GM23338 (cell line): Measurements from ENCODE around the gene CTU2. TPM values are rescaled to one million over a fixed set of nuclear protein-coding genes. Genes with fewer than 3 reads are reported as not detected.

Experiments
- ATAC-seq: fragments of 200-7000 bp; cut with Tn5 transposase; 3 replicates; pipeline ENCODE4 v1.9.1; 2020
- DNase-seq: peaks from one replicate; pipeline ENCODE4 v3.0.0-alpha.2; 2015; ENCODE audit warnings: low spot score
- H2AFZ ChIP-seq: fragments of 200-600 bp; sonication (generic); 2 replicates; pipeline ENCODE4 v1.8.0; 2016; ENCODE audit warnings: antibody characterized with exemption, mild to moderate bottlenecking, moderate library complexity
- H3F3A ChIP-seq: fragments of 200-600 bp; sonication (generic); replicated peaks from 2 replicates; pipeline ENCODE4 v1.8.0; 2017; ENCODE audit warnings: antibody characterized with exemption, mixed run types, low read depth
- H3K27ac ChIP-seq: fragments of 200-600 bp; sonication (generic); 2 replicates; pipeline ENCODE4 v1.6.1; 2016; ENCODE audit warnings: low read depth
- H3K27me3 ChIP-seq: fragments of 200-600 bp; sonication (generic); 2 replicates; pipeline ENCODE4 v1.8.0; 2016; ENCODE audit warnings: mild to moderate bottlenecking, mixed run types, moderate library complexity; ENCODE audit not compliant: insufficient read depth
- H3K36me3 ChIP-seq: fragments of 200-600 bp; sonication (generic); 2 replicates; pipeline ENCODE4 v1.8.0; 2016; ENCODE audit warnings: mild to moderate bottlenecking; ENCODE audit not compliant: insufficient read depth
- H3K4me1 ChIP-seq: fragments of 200-600 bp; sonication (generic); 2 replicates; pipeline ENCODE4 v1.8.0; 2016; ENCODE audit warnings: mild to moderate bottlenecking, moderate library complexity; ENCODE audit not compliant: insufficient read depth
- H3K4me2 ChIP-seq: fragments of 200-600 bp; sonication (generic); 2 replicates; pipeline ENCODE4 v1.7.1; 2017; ENCODE audit warnings: mixed run types
- H3K4me3 ChIP-seq: fragments of 200-600 bp; sonication (generic); 2 replicates; pipeline ENCODE4 v1.6.1; 2016; ENCODE audit warnings: mixed run types
- H3K79me2 ChIP-seq: fragments of 200-600 bp; sonication (generic); replicated peaks from 2 replicates; pipeline ENCODE4 v1.8.0; 2017; ENCODE audit warnings: mild to moderate bottlenecking; ENCODE audit not compliant: insufficient read depth
- H3K9me2 ChIP-seq: fragments of 200-600 bp; sonication (generic); 2 replicates; pipeline ENCODE4 v1.8.0; 2017; ENCODE audit not compliant: insufficient read depth
- H4K20me1 ChIP-seq: fragments of 200-600 bp; sonication (generic); replicated peaks from 2 replicates; pipeline ENCODE4 v1.8.0; 2017; ENCODE audit warnings: mild to moderate bottlenecking; ENCODE audit not compliant: insufficient read depth
- H3K27ac Mint-ChIP-seq: 2 replicates; pipeline ENCODE4 v1.8.0; 2020; ENCODE audit warnings: inconsistent platforms, mild to moderate bottlenecking, moderate library complexity, mixed read lengths
- H3K27me3 Mint-ChIP-seq: 3 replicates; pipeline ENCODE4 v1.8.0; 2022; ENCODE audit warnings: low read depth, mild to moderate bottlenecking, moderate library complexity, mixed read lengths, inconsistent platforms; ENCODE audit not compliant: insufficient read depth, poor library complexity
- H3K36me3 Mint-ChIP-seq: 3 replicates; pipeline ENCODE4 v1.8.0; 2021; ENCODE audit warnings: low read depth, mild to moderate bottlenecking, inconsistent platforms, moderate library complexity, mixed read lengths
- H3K4me1 Mint-ChIP-seq: 3 replicates; pipeline ENCODE4 v1.8.0; 2020; ENCODE audit warnings: mild to moderate bottlenecking, inconsistent platforms, mixed read lengths
- H3K4me3 Mint-ChIP-seq: 3 replicates; pipeline ENCODE4 v1.8.0; 2021; ENCODE audit warnings: moderate library complexity, mild to moderate bottlenecking, inconsistent platforms, mixed read lengths
- H3K9me3 Mint-ChIP-seq: 3 replicates; pipeline ENCODE4 v1.8.0; 2020; ENCODE audit warnings: moderate library complexity, mild to moderate bottlenecking, inconsistent platforms, mixed read lengths
- EZH2 ChIP-seq: fragments of 200-600 bp; sonication (generic); IDR thresholded peaks from one replicate; pipeline ENCODE4 v1.8.0; 2017; ENCODE audit warnings: antibody characterized with exemption, mild to moderate bottlenecking, low read depth; ENCODE audit not compliant: unreplicated experiment
- EZH2phosphoT487 ChIP-seq: fragments of 200-600 bp; sonication (generic); IDR thresholded peaks from one replicate; pipeline ENCODE4 v1.8.1; 2018; ENCODE audit warnings: antibody characterized with exemption; ENCODE audit not compliant: unreplicated experiment
- JUNB ChIP-seq: IDR thresholded peaks from one replicate; pipeline ENCODE4 v1.6.1; 2016; ENCODE audit warnings: antibody characterized with exemption; ENCODE audit not compliant: unreplicated experiment
- NANOG ChIP-seq: IDR thresholded peaks from 2 replicates; pipeline ENCODE4 v1.6.1; 2016; ENCODE audit warnings: antibody characterized with exemption, borderline replicate concordance
- POLR2AphosphoS5 ChIP-seq: IDR thresholded peaks from 2 replicates; pipeline ENCODE4 v1.6.1; 2016; ENCODE audit warnings: antibody characterized with exemption, low read depth
- STAT1 ChIP-seq: IDR thresholded peaks from one replicate; pipeline ENCODE4 v1.6.1; 2016; ENCODE audit warnings: antibody characterized with exemption; ENCODE audit not compliant: unreplicated experiment
- ZNF114 ChIP-seq: fragments of 250-450 bp; sonication (Bioruptor Pico); IDR thresholded peaks from 2 replicates; pipeline ENCODE4 v1.5.0; 2020; ENCODE audit warnings: mild to moderate bottlenecking, moderate library complexity
- ZNF331 ChIP-seq: fragments of 250-450 bp; sonication (Bioruptor Pico); IDR thresholded peaks from 2 replicates; pipeline ENCODE4 v1.5.0; 2020; ENCODE audit warnings: low read depth, mild to moderate bottlenecking, moderate library complexity
- polyA plus RNA-seq: library from polyadenylated mRNA; unstranded; fragments of >200 nt; fragmentation: Nextera tagmentation; extraction: Ambion mirVana; gene quantifications from 2 replicates; pipeline ENCODE4 v1.2.1, GENCODE V29; 2016
- total RNA-seq: library from RNA; depleted of rRNA; stranded (reverse); fragments of >200 nt; shearing (Covaris generic); gene quantifications from 2 replicates; pipeline ENCODE4 v1.2.3, GENCODE V29; 2014
- TF ChIP-seq, protein P1 (sequence below): IDR thresholded peaks from one replicate; pipeline ENCODE4 v1.6.1; 2018; ENCODE audit warnings: antibody characterized with exemption; ENCODE audit not compliant: unreplicated experiment
- TF ChIP-seq, protein P2 (sequence below): IDR thresholded peaks from 2 replicates; pipeline ENCODE4 v1.6.1; 2016; ENCODE audit warnings: antibody characterized with exemption
- TF ChIP-seq, protein P3 (sequence below): fragments of 250-450 bp; sonication (Bioruptor Pico); IDR thresholded peaks from 2 replicates; pipeline ENCODE4 v1.5.0; 2020; ENCODE audit warnings: mild to moderate bottlenecking, moderate library complexity
- TF ChIP-seq, protein P4 (sequence below), 2 experiments: fragments of 200-600 bp in 1 of 2; sonication (generic) in 1 of 2; conservative IDR thresholded peaks; 2 replicates each; pipeline versions ENCODE4 v1.5.1 to v1.6.1; 2016 to 2017; ENCODE audit warnings: antibody characterized with exemption in 2 of 2, low read depth in 2 of 2, mild to moderate bottlenecking in 2 of 2, moderate library complexity in 1 of 2

CTU2 gene
- total and polyA plus RNA-seq, 2 experiments from 2014 or later = 22.3 to 25.7 TPM

DNA sequence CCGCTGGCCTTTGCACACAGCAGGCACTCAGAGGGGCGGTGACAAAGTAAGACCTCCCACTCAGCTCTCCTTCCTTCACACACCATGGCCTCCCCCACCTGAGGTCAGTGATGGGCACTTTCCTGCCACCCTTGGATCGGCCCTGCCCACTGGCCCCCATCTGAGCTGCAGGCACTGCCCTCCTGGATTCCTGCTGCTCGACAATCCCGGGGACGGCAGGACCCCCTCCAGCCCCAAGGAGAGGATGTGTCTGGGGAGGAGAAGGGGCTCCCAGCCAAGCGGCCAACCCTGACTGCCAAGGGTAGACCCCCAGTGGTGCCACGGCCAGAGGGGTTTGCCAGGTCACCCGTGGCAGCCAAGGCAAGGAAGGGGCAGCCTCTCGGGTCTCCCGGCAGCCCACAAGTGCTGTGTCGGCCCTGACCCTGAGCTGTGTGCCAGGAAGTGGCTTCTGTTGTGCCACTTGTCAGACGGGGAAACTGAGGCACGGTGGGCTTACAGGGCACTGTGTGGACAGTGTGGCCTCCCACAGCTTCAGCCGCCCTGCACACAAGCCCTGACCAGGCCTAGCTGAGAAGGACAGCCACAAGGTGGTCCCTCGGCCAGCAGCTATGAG lies 56.1 kb downstream of the CTU2 start (continued):
- TF ChIP-seq, protein P1, sequence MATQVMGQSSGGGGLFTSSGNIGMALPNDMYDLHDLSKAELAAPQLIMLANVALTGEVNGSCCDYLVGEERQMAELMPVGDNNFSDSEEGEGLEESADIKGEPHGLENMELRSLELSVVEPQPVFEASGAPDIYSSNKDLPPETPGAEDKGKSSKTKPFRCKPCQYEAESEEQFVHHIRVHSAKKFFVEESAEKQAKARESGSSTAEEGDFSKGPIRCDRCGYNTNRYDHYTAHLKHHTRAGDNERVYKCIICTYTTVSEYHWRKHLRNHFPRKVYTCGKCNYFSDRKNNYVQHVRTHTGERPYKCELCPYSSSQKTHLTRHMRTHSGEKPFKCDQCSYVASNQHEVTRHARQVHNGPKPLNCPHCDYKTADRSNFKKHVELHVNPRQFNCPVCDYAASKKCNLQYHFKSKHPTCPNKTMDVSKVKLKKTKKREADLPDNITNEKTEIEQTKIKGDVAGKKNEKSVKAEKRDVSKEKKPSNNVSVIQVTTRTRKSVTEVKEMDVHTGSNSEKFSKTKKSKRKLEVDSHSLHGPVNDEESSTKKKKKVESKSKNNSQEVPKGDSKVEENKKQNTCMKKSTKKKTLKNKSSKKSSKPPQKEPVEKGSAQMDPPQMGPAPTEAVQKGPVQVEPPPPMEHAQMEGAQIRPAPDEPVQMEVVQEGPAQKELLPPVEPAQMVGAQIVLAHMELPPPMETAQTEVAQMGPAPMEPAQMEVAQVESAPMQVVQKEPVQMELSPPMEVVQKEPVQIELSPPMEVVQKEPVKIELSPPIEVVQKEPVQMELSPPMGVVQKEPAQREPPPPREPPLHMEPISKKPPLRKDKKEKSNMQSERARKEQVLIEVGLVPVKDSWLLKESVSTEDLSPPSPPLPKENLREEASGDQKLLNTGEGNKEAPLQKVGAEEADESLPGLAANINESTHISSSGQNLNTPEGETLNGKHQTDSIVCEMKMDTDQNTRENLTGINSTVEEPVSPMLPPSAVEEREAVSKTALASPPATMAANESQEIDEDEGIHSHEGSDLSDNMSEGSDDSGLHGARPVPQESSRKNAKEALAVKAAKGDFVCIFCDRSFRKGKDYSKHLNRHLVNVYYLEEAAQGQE = no peak
- no peak for TF ChIP-seq ZNF114 (CRISPR knock-in tag)
- TF ChIP-seq EZH2phosphoT487 = no peak
- no peak for TF ChIP-seq POLR2AphosphoS5
- TF ChIP-seq STAT1 = no peak
- no peak for TF ChIP-seq NANOG
- TF ChIP-seq, protein P2, sequence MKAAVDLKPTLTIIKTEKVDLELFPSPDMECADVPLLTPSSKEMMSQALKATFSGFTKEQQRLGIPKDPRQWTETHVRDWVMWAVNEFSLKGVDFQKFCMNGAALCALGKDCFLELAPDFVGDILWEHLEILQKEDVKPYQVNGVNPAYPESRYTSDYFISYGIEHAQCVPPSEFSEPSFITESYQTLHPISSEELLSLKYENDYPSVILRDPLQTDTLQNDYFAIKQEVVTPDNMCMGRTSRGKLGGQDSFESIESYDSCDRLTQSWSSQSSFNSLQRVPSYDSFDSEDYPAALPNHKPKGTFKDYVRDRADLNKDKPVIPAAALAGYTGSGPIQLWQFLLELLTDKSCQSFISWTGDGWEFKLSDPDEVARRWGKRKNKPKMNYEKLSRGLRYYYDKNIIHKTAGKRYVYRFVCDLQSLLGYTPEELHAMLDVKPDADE = no peak

DNA sequence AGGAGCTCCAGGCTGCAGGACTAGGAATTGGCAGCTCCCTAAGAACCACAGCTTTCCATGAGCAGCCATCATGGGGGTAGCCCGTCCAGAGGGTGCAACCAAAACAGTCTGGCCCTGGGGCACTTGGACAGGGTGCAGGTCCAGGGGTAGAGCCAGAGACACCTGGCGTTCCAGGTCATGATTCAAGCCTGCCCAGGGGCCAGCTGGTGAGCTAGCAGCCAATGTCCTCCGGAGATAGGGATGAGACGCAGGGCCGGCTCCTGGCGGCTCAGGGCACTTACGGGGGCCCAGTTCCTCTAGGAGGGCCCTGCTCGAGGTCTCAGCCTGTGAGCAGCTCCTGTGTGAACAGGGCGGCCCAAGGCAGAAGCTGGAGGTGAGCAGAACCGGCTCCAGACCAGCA lies 56.6 kb downstream of the CTU2 start:
- H4K20me1 ChIP-seq = no peaks in the 10 kb centered on the region
- DNase-seq = no peak
- H3K27ac Mint-ChIP-seq = peak overlapping the region; percentile 57; the same call in 1 of the 2 replicates
- no peaks in the 10 kb centered on the region for H3K9me2 ChIP-seq
- H2AFZ ChIP-seq = no peak overlapping the region
- H3K4me3 Mint-ChIP-seq = no peak overlapping the region; the same call in 2 of the 3 replicates
- H3K9me3 Mint-ChIP-seq = no peaks in the 10 kb centered on the region
- peaks cover 21% of the 10 kb centered on the region for H3K27me3 Mint-ChIP-seq
- no peak overlapping the region; the same call in 1 of the 2 replicates for H3K4me3 ChIP-seq
- no peaks in the 10 kb centered on the region for H3K27me3 ChIP-seq
- peaks cover 13% of the 10 kb centered on the region for H3K4me1 ChIP-seq
- H3K79me2 ChIP-seq = peaks cover 34% of the 10 kb centered on the region
- H3F3A ChIP-seq = peaks cover 13% of the 10 kb centered on the region; the same call in 1 of the 2 replicates
- H3K4me2 ChIP-seq = peak overlapping the region; percentile 4
- no peak for ATAC-seq
- peak overlapping the region; percentile 93 for H3K27ac ChIP-seq
- no peaks in the 10 kb centered on the region for H3K36me3 ChIP-seq
- H3K4me1 Mint-ChIP-seq = peaks cover 58% of the 10 kb centered on the region
- H3K36me3 Mint-ChIP-seq = no peaks in the 10 kb centered on the region; the same call in 2 of the 3 replicates
- no peak for TF ChIP-seq JUNB
- no peak for TF ChIP-seq EZH2
- TF ChIP-seq POLR2AphosphoS5 = no peak
- no peak for TF ChIP-seq NANOG
- no peak for TF ChIP-seq STAT1
- TF ChIP-seq ZNF331 (CRISPR knock-in tag) = no peak
- TF ChIP-seq, protein P3, sequence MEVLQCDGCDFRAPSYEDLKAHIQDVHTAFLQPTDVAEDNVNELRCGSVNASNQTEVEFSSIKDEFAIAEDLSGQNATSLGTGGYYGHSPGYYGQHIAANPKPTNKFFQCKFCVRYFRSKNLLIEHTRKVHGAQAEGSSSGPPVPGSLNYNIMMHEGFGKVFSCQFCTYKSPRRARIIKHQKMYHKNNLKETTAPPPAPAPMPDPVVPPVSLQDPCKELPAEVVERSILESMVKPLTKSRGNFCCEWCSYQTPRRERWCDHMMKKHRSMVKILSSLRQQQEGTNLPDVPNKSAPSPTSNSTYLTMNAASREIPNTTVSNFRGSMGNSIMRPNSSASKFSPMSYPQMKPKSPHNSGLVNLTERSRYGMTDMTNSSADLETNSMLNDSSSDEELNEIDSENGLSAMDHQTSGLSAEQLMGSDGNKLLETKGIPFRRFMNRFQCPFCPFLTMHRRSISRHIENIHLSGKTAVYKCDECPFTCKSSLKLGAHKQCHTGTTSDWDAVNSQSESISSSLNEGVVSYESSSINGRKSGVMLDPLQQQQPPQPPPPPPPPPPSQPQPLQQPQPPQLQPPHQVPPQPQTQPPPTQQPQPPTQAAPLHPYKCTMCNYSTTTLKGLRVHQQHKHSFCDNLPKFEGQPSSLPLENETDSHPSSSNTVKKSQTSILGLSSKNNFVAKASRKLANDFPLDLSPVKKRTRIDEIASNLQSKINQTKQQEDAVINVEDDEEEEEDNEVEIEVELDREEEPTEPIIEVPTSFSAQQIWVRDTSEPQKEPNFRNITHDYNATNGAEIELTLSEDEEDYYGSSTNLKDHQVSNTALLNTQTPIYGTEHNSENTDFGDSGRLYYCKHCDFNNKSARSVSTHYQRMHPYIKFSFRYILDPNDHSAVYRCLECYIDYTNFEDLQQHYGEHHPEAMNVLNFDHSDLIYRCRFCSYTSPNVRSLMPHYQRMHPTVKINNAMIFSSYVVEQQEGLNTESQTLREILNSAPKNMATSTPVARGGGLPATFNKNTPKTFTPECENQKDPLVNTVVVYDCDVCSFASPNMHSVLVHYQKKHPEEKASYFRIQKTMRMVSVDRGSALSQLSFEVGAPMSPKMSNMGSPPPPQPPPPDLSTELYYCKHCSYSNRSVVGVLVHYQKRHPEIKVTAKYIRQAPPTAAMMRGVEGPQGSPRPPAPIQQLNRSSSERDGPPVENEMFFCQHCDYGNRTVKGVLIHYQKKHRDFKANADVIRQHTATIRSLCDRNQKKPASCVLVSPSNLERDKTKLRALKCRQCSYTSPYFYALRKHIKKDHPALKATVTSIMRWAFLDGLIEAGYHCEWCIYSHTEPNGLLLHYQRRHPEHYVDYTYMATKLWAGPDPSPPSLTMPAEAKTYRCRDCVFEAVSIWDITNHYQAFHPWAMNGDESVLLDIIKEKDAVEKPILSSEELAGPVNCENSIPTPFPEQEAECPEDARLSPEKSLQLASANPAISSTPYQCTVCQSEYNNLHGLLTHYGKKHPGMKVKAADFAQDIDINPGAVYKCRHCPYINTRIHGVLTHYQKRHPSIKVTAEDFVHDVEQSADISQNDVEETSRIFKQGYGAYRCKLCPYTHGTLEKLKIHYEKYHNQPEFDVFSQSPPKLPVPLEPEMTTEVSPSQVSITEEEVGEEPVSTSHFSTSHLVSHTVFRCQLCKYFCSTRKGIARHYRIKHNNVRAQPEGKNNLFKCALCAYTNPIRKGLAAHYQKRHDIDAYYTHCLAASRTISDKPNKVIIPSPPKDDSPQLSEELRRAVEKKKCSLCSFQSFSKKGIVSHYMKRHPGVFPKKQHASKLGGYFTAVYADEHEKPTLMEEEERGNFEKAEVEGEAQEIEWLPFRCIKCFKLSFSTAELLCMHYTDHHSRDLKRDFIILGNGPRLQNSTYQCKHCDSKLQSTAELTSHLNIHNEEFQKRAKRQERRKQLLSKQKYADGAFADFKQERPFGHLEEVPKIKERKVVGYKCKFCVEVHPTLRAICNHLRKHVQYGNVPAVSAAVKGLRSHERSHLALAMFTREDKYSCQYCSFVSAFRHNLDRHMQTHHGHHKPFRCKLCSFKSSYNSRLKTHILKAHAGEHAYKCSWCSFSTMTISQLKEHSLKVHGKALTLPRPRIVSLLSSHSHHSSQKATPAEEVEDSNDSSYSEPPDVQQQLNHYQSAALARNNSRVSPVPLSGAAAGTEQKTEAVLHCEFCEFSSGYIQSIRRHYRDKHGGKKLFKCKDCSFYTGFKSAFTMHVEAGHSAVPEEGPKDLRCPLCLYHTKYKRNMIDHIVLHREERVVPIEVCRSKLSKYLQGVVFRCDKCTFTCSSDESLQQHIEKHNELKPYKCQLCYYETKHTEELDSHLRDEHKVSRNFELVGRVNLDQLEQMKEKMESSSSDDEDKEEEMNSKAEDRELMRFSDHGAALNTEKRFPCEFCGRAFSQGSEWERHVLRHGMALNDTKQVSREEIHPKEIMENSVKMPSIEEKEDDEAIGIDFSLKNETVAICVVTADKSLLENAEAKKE (CRISPR knock-in tag) = no peak
- no peak for TF ChIP-seq EZH2phosphoT487
- TF ChIP-seq ZNF114 (CRISPR knock-in tag) = no peak
- TF ChIP-seq, protein P4, sequence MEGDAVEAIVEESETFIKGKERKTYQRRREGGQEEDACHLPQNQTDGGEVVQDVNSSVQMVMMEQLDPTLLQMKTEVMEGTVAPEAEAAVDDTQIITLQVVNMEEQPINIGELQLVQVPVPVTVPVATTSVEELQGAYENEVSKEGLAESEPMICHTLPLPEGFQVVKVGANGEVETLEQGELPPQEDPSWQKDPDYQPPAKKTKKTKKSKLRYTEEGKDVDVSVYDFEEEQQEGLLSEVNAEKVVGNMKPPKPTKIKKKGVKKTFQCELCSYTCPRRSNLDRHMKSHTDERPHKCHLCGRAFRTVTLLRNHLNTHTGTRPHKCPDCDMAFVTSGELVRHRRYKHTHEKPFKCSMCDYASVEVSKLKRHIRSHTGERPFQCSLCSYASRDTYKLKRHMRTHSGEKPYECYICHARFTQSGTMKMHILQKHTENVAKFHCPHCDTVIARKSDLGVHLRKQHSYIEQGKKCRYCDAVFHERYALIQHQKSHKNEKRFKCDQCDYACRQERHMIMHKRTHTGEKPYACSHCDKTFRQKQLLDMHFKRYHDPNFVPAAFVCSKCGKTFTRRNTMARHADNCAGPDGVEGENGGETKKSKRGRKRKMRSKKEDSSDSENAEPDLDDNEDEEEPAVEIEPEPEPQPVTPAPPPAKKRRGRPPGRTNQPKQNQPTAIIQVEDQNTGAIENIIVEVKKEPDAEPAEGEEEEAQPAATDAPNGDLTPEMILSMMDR (conservative IDR thresholded peaks at IDR 0.05; ENCODE audit: low read depth in 2 of 2) = no peak
